ENCODE data around the gene TEX35.
"Not testable (repeated sequence)": the region's sequence is repeated elsewhere in the genome, so short reads cannot be mapped to it uniquely, and the experiment has no call there.

Gene TEX35

DNA sequence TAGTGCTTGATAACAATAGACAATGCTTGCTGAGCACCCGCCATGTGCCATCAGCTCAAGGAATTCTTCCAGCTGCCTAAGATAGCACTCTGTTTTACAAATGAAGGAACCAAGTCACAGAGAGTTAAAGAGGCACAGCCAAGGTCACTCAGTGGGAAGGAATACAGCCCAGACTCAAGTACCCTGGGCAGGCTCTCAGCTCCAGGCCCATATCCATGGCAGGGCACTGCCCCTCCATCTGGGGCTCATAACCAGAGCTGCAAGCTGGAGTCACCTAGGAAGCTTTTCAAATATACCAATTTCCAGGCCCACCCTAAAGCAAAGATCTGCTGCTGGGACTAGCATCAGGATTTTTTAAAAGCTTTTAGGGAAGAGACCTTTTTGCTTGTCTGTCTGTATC, 17.8 kb upstream of the TEX35 start:
- DNase-seq (ENCODE audit: low read depth), result no peak

- no peak for DNase-seq (ENCODE audit: low read depth)
Measured at GRCh38 chr1:178495741-178496409, 17.0 kb upstream of the TEX35 start.

- no peak for DNase-seq (ENCODE audit: low read depth)
Measured at GRCh38 chr1:178496410-178497135, 16.3 kb upstream of the TEX35 start, which contains the start of gene CLEC20A. TSS of gene CLEC20A (minus strand) at chr1:178496964. CDS start at chr1:178496939, 25 bp downstream.

DNA sequence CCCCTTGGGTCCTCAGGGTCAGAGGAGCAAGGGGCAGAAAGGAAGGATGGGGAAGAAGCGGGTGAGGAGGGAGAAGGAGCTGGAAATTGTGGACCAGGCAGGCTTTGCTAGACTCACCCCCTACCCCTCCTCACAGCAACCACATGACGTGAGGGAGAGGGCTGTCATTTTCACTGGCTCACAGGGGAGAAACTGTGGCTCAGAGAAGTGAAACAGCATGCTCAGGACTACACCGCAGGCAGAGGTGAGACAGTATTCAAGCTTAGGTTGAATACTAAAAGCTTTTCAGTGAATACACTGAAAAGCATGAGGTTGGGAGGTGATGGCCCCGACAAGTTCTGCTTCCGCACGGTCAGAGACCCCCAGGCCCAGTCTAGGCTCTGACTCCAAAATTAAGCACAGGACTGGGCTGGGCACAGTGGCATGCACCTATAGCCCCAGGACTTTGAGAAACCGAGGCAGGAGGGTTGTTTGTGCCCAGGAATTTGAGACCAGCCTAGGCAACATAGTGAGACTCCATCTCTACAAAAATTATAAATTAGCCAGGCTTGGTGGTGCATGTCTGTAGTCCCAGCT, 14.9 kb upstream of the TEX35 start:
- DNase-seq (ENCODE audit: low read depth), result no peak

GRCh38 chr1:178498896-178499675, 13.8 kb upstream of the TEX35 start:
- no peak for DNase-seq (ENCODE audit: low read depth)

DNA sequence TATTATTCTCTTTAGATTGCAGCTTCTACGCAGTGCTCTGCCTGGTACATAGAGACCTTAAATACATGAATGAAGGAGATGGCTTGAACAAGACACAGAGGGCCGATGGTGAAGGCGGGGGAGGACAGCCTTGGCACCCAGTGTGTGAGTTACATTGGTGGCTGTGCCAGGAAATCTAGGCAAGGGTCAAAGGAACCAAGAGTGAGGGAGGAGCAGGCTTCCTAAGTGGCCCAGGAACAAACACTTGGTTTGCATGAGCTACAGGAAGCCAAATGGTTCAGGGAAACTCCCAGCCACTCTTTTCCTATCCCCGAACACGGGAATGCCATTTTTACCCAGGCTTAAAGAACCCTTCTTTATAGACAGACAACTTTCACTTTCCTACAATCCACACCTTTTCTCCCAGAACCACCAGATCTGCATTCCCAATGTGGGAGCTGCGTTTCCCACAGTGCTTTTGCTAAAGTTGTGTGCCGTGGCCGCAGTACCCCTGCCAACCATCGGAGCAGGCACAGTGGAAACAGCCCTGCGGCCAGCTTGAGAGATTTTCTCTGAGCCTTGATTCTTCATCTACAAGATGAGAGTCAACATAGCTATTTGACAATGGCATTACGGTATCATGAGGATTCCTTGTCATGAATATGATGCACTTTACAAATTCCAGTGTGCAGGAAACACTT, 12.7 kb upstream of the TEX35 start:
- no peak for DNase-seq (ENCODE audit: low read depth)

- no peak for DNase-seq (ENCODE audit: low read depth)
Measured at GRCh38 chr1:178500936-178501554, 11.9 kb upstream of the TEX35 start.

GRCh38 chr1:178501705-178502329, 11.1 kb upstream of the TEX35 start:
- peak; percentile 13 for DNase-seq (ENCODE audit: low read depth)

DNA sequence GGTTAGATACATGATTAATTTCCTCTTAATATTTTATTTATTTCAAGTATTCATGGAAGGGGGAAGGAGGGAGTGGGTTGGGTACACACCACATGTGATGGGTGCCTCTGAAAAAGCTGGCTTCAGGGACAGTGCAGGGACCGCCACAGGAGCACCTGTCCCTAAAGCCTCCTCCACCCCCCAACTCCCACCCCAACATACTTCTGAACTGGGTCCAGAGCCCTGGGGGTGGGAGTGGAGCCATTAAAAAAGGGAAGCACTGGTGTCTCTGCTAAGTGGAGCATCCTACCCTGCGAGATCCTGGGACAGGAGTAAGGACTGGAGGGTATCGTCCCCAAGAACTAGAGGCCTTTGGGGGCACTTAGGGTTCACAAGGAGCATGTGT, 10.6 kb upstream of the TEX35 start:
- no peak for DNase-seq (ENCODE audit: low read depth)

GRCh38 chr1:178502856-178503255, 10.1 kb upstream of the TEX35 start:
- DNase-seq (ENCODE audit: low read depth), result no peak

DNA sequence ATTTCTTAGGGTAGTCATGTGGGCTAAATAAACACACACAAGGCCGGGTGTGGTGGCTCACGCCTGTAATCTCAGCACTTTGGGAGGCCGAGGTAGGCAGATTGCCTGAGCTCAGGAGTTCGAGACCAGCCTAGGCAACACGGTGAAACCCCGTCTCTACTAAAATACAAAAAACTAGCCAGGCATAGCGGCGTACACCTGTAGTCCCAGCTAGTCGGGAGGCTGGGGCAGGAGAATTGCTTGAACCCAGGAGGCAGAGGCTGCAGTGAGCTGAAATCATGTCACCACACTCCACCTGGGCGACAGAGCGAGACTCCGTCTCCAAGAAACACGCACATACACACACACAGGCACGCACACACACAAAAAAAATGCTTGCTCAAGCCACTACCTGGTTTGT, 9.6 kb upstream of the TEX35 start:
- not testable (repeated sequence) for DNase-seq (ENCODE audit: low read depth)

GRCh38 chr1:178503849-178504248, 9.1 kb upstream of the TEX35 start:
- DNase-seq (ENCODE audit: low read depth), result no peak

GRCh38 chr1:178504286-178504685, 8.6 kb upstream of the TEX35 start:
- no peak for DNase-seq (ENCODE audit: low read depth)

DNA sequence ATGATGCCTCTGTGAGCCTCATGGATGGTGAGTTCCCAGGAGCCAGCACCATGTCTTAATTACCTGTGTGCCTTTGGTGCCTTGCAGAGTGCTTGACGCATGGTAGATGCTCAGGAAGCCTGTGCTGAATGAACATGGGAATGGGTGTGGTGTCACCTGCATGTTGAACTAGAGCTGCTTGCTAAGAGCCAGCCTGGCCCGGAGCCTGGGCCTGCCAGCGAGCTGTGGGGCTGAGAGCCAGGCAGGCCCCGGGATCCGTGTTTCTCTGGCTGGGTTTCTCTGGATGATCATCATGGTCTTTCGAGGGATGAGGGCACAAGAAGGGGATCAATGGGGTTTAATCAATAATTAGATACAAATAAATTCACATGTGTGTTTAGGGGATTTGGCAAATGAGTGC, 6.7 kb upstream of the TEX35 start:
- DNase-seq (ENCODE audit: low read depth), result no peak

- no peak for DNase-seq (ENCODE audit: low read depth)
Measured at GRCh38 chr1:178506669-178507068, 6.2 kb upstream of the TEX35 start.

GRCh38 chr1:178509414-178510007, 3.4 kb upstream of the TEX35 start:
- DNase-seq (ENCODE audit: low read depth), result no peak

DNA sequence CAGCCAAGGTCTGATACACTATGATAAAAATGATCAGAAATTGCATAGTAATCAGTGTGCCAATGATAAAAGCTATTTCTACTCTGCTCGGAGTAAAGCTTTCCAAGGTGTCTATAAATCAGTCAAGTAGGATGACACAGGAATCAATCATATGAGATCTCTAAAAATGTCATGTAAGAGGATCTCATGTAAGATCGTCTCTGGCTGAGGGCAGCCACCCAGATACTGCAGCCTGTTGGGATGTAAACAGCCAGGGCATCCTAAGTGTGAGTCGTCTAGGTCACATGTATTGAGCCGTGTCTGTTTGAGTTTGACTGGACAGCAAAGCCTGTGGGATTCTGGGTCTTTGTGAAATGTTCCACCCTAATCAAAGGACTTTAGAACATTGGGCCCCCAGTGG, 2.8 kb upstream of the TEX35 start:
- no peak for DNase-seq (ENCODE audit: low read depth)

DNA sequence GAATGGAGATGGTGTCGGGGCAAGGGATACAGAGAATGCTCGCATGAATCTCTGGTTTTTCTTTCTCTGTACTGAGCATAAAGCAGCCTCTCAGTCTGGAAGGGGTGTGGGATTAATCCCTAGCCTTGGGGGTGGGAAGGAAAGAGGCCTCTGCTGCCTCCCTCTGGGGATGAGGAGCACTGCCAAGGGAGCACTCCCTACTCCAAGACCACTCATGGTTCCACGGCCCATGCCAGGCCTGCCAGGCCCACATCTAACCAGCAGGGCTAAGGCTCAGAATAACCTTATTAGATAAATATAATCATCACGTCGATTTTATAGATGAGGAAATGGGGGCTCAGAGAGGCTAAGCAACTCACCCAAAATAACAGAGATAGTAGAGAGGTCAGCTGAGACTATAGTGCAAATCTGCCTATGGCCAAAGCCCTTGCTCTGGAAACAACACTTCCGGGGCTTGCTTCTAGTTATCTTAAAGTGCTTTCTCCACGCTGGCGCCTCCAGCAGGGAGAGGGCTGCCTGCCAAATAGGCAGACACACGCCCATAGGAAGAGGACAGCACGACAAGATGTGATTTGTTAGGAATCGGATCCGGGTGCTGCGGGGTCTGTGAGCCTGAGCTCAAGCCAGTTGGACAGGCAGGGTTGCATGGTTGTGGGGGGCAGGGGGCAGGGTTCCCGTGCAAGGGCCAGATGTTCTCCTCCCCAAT, 522 bp downstream of the TEX35 start:
- no peak for DNase-seq (ENCODE audit: low read depth)

DNA sequence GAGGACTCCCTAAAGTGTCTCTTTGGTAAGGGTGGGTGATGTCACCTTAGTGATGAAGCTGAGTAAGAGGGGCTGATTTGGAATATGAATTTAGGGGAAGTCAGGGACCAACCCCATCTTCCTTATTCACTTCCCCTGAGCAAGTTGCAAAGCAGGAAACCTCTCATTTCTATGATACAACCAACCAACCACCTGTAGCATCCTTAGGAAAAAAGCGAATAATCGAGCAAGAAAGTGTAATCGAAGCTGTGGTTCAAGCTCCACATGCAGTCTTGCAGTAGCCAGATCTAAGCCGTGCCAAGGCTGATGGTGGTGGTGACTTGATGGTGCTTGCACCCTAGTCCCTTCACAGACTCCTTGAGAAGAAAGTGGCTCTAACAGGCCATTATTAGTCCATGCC, 3.2 kb downstream of the TEX35 start:
- DNase-seq (ENCODE audit: low read depth), result no peak

DNA sequence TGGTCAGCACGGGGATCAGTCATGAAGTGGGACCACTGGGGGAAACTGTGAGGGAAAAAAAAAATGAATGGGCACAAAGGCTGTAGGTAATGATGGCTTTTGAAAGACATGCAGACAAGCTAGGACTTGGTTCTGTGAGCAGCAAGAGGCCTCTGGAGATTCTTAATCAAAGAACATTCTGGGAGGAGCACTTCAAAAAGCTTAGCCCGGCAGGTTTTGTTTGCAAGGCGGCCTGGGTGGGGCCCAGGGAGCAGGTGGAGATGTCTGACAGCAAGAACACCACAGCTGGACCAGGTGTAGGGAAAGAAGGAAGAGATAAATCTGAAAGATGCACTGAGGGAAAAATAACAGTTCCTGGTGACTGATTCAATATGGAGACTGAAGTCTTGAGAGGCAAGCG, 6.0 kb downstream of the TEX35 start:
- DNase-seq (ENCODE audit: low read depth), result no peak
